Regular cardiac myocyte (primary cell): ENCODE data around the gene SGPP1. TPM values are rescaled to one million over a fixed set of nuclear protein-coding genes. Genes with fewer than 3 reads are reported as not detected.

Experiments
- total RNA-seq: library from RNA; depleted of rRNA; stranded (reverse); fragments of >200 nt; gene quantifications from 2 replicates; pipeline ENCODE4 v1.2.3, GENCODE V29; 2014

Gene SGPP1, protein sequence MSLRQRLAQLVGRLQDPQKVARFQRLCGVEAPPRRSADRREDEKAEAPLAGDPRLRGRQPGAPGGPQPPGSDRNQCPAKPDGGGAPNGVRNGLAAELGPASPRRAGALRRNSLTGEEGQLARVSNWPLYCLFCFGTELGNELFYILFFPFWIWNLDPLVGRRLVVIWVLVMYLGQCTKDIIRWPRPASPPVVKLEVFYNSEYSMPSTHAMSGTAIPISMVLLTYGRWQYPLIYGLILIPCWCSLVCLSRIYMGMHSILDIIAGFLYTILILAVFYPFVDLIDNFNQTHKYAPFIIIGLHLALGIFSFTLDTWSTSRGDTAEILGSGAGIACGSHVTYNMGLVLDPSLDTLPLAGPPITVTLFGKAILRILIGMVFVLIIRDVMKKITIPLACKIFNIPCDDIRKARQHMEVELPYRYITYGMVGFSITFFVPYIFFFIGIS
- 32.6 and 34.4 TPM in 2 replicates for total RNA-seq

GRCh38 chr14:63727736-63728728, at the start of gene SGPP1:
Gene SGPP1, minus strand, starts transcription at chr14:63728065. Its CDS starts 121 bp downstream, at chr14:63727944.

GRCh38 chr14:63641473-63642228, 86.2 kb downstream of the SGPP1 start, which contains the start of gene WDR89:
Gene WDR89, minus strand, starts transcription at chr14:63641871. Its CDS starts 41,929 bp downstream, at chr14:63599942.

Other genes with a start within 250 kb of the SGPP1 start
- gene PPP2R5E, start 184.7 kb downstream of the SGPP1 start, total RNA-seq: 15.5 and 18.2 TPM in 2 replicates
- 16.9 and 18.6 TPM in 2 replicates for gene WDR89, start 86.2 kb downstream of the SGPP1 start, total RNA-seq
- gene SYNE2, start 124.9 kb upstream of the SGPP1 start, total RNA-seq: 8.6 and 10.7 TPM in 2 replicates